Measurements from ENCODE around the gene SNX9. TPM values are rescaled to one million over a fixed set of nuclear protein-coding genes. Genes with fewer than 3 reads are reported as not detected.
"Not testable (repeated sequence)": the region's sequence is repeated elsewhere in the genome, so short reads cannot be mapped to it uniquely, and the experiment has no call there.

The SNX9 gene
- total RNA-seq, 2 donors from 2014 or later, result 87.2 to 90.8 TPM

DNA sequence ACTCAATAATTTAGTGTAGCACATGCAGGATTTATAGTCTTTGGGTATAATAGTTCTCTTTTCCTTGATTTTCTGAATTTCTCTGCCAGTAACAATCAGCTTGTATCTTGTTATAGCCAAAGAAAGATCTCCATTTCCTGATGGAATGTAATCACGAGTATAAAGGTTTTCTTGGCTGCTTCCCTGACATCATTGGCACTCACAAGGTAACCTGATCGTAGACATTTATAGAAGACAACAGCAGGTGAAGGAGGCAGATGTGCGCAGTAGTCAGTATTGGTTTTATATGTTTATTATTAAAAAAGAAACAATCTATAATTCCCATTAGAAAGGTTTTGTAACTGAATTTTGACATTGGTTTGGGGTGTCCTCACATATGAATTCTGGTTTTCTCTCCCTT, 114.3 kb downstream of the SNX9 start:
- Histone ChIP-seq H3K36me3 (peaks cover 65% of the 10 kb centered on the region), H3K9me3 (no peaks in the 10 kb centered on the region), H3K4me3 (no peak overlapping the region), H3K27me3 (replicated peaks; ENCODE audit: insufficient read depth) (no peaks in the 10 kb centered on the region), H3K27ac (no peak overlapping the region), H3K4me1 (ENCODE audit: control insufficient read depth in 1 of 2, low read depth in 2 of 2) (no peaks in the 10 kb centered on the region)
- DNase-seq (ENCODE audit: low spot score) (no peak), ATAC-seq (ENCODE audit: insufficient number of reproducible peaks, low FRiP score, low read depth) (no peak)
- TF ChIP-seq, protein P1, sequence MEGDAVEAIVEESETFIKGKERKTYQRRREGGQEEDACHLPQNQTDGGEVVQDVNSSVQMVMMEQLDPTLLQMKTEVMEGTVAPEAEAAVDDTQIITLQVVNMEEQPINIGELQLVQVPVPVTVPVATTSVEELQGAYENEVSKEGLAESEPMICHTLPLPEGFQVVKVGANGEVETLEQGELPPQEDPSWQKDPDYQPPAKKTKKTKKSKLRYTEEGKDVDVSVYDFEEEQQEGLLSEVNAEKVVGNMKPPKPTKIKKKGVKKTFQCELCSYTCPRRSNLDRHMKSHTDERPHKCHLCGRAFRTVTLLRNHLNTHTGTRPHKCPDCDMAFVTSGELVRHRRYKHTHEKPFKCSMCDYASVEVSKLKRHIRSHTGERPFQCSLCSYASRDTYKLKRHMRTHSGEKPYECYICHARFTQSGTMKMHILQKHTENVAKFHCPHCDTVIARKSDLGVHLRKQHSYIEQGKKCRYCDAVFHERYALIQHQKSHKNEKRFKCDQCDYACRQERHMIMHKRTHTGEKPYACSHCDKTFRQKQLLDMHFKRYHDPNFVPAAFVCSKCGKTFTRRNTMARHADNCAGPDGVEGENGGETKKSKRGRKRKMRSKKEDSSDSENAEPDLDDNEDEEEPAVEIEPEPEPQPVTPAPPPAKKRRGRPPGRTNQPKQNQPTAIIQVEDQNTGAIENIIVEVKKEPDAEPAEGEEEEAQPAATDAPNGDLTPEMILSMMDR (IDR thresholded peaks at IDR 0.05), result no peak

DNA sequence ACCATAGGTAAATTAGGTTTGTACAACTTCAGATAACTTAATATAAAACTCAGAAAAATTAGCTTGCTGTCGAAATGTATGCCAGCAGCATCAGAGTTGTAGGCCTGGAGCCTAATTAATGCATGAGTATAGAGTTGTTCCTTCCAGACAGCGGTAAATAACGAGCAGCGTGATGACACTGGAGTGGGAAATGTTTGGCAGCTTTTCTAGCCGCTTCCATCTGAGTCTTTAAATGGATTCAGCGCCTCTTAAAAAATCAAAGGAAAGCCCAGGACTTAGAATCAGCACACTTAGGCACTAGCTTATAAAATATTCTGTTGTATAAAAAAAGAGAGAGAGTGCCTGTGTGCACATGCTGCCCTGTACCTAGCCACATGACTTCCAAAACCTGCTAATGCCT, 114.9 kb downstream of the SNX9 start:
- H3K27ac ChIP-seq, result no peak overlapping the region
- DNase-seq (ENCODE audit: low spot score) (no peak), ATAC-seq (ENCODE audit: insufficient number of reproducible peaks, low FRiP score, low read depth) (no peak)
- peaks cover 61% of the 10 kb centered on the region for H3K36me3 ChIP-seq
- H3K9me3 ChIP-seq, result no peaks in the 10 kb centered on the region
- TF ChIP-seq, protein P1 (IDR thresholded peaks at IDR 0.05), result no peak
- no peaks in the 10 kb centered on the region for H3K27me3 ChIP-seq (replicated peaks; ENCODE audit: insufficient read depth)
- H3K4me1 ChIP-seq (ENCODE audit: control insufficient read depth in 1 of 2, low read depth in 2 of 2), result no peaks in the 10 kb centered on the region
- H3K4me3 ChIP-seq, result no peak overlapping the region

DNA sequence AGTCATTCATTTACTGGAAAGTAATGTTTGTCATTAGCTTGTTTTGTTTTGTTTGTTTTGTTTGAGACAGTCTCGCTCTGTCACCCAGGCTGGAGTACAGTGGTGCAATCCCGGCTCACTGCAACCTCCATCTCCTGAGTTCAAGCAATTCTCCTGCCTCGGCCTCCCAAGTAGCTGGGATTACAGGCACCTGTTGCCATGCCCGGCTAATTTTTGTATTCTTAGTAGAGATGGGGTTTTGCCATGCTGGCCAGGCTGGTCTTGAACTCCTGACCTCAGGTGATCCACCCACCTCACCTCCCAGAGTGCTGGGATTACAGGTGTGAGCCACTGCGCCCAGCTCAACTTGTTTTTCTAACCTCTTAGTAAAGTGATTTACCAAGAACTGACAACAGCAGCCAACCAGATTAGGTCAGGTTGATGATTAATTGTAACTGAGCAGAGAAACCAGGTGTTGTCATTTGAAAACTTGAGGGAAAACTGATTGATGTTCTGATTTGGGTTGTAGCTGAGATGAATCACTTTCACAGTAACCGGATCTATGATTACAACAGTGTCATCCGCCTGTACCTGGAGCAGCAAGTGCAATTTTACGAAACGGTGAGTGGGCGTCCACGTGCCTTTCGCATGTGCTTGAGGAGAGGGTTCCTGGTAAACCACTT, 117.5 kb downstream of the SNX9 start:
- not testable (repeated sequence) for H3K27me3 ChIP-seq (replicated peaks; ENCODE audit: insufficient read depth); H3K4me1 ChIP-seq (ENCODE audit: control insufficient read depth in 1 of 2, low read depth in 2 of 2); DNase-seq (ENCODE audit: low spot score); H3K9me3 ChIP-seq; ATAC-seq (ENCODE audit: insufficient number of reproducible peaks, low FRiP score, low read depth); H3K4me3 ChIP-seq; H3K27ac ChIP-seq
- H3K36me3 ChIP-seq, result peaks cover 63% of the 10 kb centered on the region

DNA sequence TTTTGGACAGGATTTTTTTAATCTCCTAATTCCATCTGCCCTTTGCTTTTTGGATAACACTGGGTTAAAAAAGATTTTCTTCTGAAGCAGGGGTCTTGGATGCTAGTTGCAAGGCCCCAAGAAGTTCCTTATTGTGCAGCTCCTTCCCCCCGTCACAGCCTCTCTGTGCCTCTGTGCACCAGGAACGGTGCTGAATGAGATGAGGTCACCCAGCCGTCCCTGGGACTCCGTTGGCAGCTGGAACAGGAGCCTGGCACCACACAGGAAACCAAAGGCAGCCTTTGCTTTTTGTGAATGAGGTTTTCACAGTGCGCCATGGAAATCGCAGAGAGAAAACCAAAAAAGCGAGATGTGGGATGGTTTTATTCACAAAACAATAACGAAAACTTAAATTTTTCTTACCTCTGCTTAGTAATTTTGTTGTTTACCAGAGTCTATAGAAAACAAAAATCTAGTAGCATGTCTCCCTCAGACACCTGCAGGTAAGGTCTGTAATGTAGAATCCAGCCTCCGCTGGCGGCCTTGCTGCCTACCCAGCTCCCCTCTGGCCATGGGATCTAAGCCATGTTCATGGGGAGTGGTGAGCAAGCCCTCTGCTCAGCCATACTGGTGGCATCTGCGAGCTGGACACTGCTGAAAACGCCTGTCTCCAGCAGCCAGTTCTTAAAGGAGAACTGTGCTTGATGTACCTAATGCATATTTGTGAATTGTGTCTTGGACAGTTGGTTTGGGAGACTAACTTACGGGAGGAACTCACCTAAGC, 118.2 kb downstream of the SNX9 start:
- no peak for ATAC-seq (ENCODE audit: insufficient number of reproducible peaks, low FRiP score, low read depth)
- H3K27ac ChIP-seq, result no peak overlapping the region
- H3K36me3 ChIP-seq, result peaks cover 58% of the 10 kb centered on the region
- DNase-seq (ENCODE audit: low spot score), result no peak
- TF ChIP-seq, protein P1 (IDR thresholded peaks at IDR 0.05), result no peak
- H3K9me3 ChIP-seq, result no peaks in the 10 kb centered on the region
- H3K4me3 ChIP-seq, result no peak overlapping the region
- no peaks in the 10 kb centered on the region for H3K4me1 ChIP-seq (ENCODE audit: control insufficient read depth in 1 of 2, low read depth in 2 of 2)
- no peaks in the 10 kb centered on the region for H3K27me3 ChIP-seq (replicated peaks; ENCODE audit: insufficient read depth)

DNA sequence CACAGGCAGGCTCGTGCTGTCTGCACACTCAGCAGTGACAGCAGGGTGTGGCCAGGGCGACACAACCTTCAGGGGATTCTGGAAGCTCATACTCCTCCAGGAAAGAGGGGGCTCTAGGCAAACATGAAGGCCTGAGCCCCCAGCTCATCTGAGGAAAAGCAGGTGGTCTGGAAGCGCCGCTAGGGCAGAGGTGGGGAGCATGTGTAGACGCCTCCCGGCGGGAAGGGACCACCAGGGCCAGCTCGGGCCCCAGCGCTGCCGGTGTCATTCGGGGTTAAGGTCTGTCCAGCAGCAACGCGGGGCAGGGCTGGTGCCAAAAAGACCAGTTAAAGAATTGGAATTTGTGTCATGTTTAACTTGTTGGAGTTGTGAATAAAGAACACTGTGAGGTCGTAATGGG, 119.3 kb downstream of the SNX9 start:
- H3K27ac ChIP-seq, result no peak overlapping the region
- TF ChIP-seq, protein P1 (IDR thresholded peaks at IDR 0.05), result no peak
- no peaks in the 10 kb centered on the region for H3K9me3 ChIP-seq
- ATAC-seq (ENCODE audit: insufficient number of reproducible peaks, low FRiP score, low read depth), result no peak
- no peak for DNase-seq (ENCODE audit: low spot score)
- no peaks in the 10 kb centered on the region for H3K4me1 ChIP-seq (ENCODE audit: control insufficient read depth in 1 of 2, low read depth in 2 of 2)
- H3K36me3 ChIP-seq, result peaks cover 51% of the 10 kb centered on the region
- no peak overlapping the region for H3K4me3 ChIP-seq
- no peaks in the 10 kb centered on the region for H3K27me3 ChIP-seq (replicated peaks; ENCODE audit: insufficient read depth)
